ENCODE results near the gene HDAC10.

DNA sequence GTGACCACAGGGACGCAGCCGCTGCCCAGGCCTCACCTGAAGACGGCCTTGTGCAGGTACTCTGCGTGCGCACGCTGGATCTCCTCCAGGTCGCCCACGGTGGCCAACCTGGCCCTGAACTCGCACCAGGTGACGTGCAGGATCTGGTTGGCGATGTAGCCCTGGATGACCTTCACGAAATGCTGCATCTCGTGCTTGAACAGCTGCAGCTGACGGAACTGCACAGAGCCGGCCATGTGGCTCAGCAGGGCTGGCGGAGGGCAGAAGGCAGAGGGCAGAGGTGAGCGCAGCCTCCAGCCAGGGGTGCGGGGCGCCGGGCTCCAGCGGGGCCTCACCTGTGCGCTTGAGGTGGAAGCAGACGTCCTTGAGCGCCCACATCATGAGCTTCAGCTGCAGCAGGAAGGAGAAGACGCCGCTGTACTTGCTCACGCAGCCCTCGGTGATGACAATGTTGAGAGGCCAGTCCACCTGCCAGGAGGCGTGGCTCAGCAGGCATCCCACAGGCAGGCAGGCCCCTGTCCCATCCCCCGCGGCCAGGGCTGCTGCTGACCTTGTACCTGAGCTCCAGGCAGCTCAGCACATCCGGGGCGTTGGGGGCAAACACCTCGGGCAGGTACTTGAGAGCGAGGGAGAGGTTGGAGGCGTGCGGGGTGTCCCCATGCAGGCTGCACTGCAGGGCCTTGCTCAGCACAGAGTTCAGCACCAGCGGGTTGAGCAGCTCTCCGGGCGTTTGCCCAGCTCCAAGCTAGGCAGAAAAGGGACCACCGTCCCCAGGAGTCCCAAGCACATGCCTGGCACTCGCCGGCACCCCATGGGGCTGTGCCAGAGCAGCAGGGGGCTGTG, 32.7 kb downstream of the HDAC10 start:
- TF ChIP-seq POLR2A (IDR thresholded peaks at IDR 0.05): no peak
- TF ChIP-seq, protein P1, sequence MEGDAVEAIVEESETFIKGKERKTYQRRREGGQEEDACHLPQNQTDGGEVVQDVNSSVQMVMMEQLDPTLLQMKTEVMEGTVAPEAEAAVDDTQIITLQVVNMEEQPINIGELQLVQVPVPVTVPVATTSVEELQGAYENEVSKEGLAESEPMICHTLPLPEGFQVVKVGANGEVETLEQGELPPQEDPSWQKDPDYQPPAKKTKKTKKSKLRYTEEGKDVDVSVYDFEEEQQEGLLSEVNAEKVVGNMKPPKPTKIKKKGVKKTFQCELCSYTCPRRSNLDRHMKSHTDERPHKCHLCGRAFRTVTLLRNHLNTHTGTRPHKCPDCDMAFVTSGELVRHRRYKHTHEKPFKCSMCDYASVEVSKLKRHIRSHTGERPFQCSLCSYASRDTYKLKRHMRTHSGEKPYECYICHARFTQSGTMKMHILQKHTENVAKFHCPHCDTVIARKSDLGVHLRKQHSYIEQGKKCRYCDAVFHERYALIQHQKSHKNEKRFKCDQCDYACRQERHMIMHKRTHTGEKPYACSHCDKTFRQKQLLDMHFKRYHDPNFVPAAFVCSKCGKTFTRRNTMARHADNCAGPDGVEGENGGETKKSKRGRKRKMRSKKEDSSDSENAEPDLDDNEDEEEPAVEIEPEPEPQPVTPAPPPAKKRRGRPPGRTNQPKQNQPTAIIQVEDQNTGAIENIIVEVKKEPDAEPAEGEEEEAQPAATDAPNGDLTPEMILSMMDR (IDR thresholded peaks at IDR 0.05): no peak

Data from body of pancreas (tissue), 4 donors.